Thyroid gland (tissue), 4 donors: ENCODE data around the gene MYLK4.

ENCODE experiments used
- CTCF ChIP-seq, 6 experiments: fragments of 200-600 bp in 3 of 6; fragments of 450-650 bp in 3 of 6; sonication (generic) in 3 of 6; IDR thresholded peaks; one replicate each; pipeline ENCODE4 v1.5.1; 2016 to 2019; ENCODE audit warnings: antibody characterized with exemption in 6 of 6, mild to moderate bottlenecking in 2 of 6, inconsistent platforms in 1 of 6, moderate library complexity in 1 of 6
- POLR2A ChIP-seq, 2 donors: fragments of 450-650 bp; IDR thresholded peaks; one replicate each; pipeline ENCODE4 v1.6.1; 2017; ENCODE audit warnings: antibody characterized with exemption in 2 of 2, mild to moderate bottlenecking in 2 of 2, moderate library complexity in 1 of 2

DNA sequence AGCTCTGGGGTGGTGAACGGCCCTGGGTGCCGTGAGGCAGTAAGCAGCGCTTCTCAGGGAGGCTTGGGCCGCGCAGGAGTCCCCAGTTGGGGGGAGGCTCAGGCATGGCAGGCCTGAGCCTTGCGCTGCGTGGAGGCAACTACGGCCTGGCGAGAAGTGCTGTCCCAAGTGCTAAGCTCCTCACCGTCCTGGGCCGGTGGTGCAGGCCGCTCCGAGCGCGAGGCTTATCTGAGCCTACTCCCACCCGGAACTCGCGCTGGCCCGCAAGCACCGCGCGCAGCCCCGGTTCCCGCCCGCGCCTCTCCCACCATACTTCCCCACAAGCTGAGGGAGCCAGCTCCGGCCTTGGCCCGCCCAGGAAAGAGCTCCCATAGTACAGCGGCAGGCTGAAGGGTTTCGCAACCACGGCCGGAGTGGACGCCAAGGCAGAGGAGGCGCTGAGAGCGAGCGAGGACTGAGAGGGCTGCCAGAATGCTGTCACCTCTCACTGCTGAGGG is 12.7 kb upstream of the MYLK4 start:
- TF ChIP-seq POLR2A (IDR thresholded peaks at IDR 0.05) (no peak), CTCF (IDR thresholded peaks at IDR 0.05) (no peak)
